ENCODE measurements around the gene FAM180A. TPM values are rescaled to one million over a fixed set of nuclear protein-coding genes. Genes with fewer than 3 reads are reported as not detected.
A peak's percentile ranks its signal among the peaks of the same experiment; 100 is the strongest.

The FAM180A gene
- total RNA-seq, 4 donors from 2014 or later = 0.83 to 9.4 (median 1.7) TPM

- Histone ChIP-seq H3K4me3 (no peak overlapping the region), H3K9me3 (no peaks in the 10 kb centered on the region), H3K36me3 (peaks cover 0 to 24% (median 4%) of the 10 kb centered on the region in 4 donors), H3K27me3 (no peaks in the 10 kb centered on the region), H3K27ac (replicated peaks in 1 of 4) (peak overlapping the region in 1 of 4 donors; percentile 12), H3K4me1 (peaks cover 27 to 43% (median 37%) of the 10 kb centered on the region in 4 donors)
- intact Hi-C loops (cut with DNase I) = no loop called here
- TF ChIP-seq POLR2A (IDR thresholded peaks at IDR 0.05; ENCODE audit: low read depth) = no peak
- no peak for TF ChIP-seq POLR2AphosphoS5 (IDR thresholded peaks at IDR 0.05)
- TF ChIP-seq CTCF (IDR thresholded peaks at IDR 0.05) = no peak
- no peak for TF ChIP-seq EP300 (IDR thresholded peaks at IDR 0.05)
- no peak for DNase-seq (ENCODE audit: extremely low spot score)
- WGBS = 70% methylated on average over 3 of the region's 3 CpGs
Measured at GRCh38 chr7:135682191-135682590, 66.4 kb downstream of the FAM180A start.

- no peak overlapping the region for H3K27ac ChIP-seq (replicated peaks in 1 of 4)
- no peaks in the 10 kb centered on the region for H3K9me3 ChIP-seq
- peaks cover 0 to 24% (median 4%) of the 10 kb centered on the region in 4 donors for H3K36me3 ChIP-seq
- H3K27me3 ChIP-seq = no peaks in the 10 kb centered on the region
- intact Hi-C loops (cut with DNase I) = no loop called here
- H3K4me1 ChIP-seq = peaks cover 27 to 43% (median 37%) of the 10 kb centered on the region in 4 donors
- TF ChIP-seq POLR2A (IDR thresholded peaks at IDR 0.05; ENCODE audit: low read depth) (no peak), POLR2AphosphoS5 (IDR thresholded peaks at IDR 0.05) (no peak), EP300 (IDR thresholded peaks at IDR 0.05) (no peak), CTCF (IDR thresholded peaks at IDR 0.05) (no peak)
- no peak overlapping the region for H3K4me3 ChIP-seq
- no peak for DNase-seq (ENCODE audit: extremely low spot score)
- WGBS = 70% methylated on average over 5 of the region's 5 CpGs
Measured at GRCh38 chr7:135681762-135682161, 66.9 kb downstream of the FAM180A start.

Other genes with a start within 250 kb of the FAM180A start
- 10 to 100 TPM; 18.6 to 28.7 (median 26.4) TPM for gene CNOT4, start 238.7 kb downstream of the FAM180A start, total RNA-seq
- 10 to 100 TPM; 23.3 to 39.9 (median 34.7) TPM for gene NUP205, start 190.9 kb downstream of the FAM180A start, total RNA-seq
- 10 to 100 TPM in 2 of 4 donors, 1 to 10 TPM in 2; 8.6 to 18.7 (median 9.7) TPM for gene STMP1, start 86.3 kb downstream of the FAM180A start, total RNA-seq
- not detected for gene SLC13A4, start 20.6 kb downstream of the FAM180A start, total RNA-seq
- 10 to 100 TPM; 68.8 to 74.9 (median 71.5) TPM for gene MTPN, start 228.5 kb upstream of the FAM180A start, total RNA-seq

Measured in esophagus muscularis mucosa (tissue), 4 donors.